Keratinocyte (primary cell): ENCODE data around the gene STARD10. TPM values are rescaled to one million over a fixed set of nuclear protein-coding genes. Genes with fewer than 3 reads are reported as not detected.
"Not testable (repeated sequence)": the region's sequence is repeated elsewhere in the genome, so short reads cannot be mapped to it uniquely, and the experiment has no call there.

ENCODE experiments used
- DNase-seq: peaks from one replicate; pipeline ENCODE4 v3.0.0-alpha.2; 2011; ENCODE audit warnings: low read depth, missing footprints, low spot score
- FAIRE-seq: peaks from 2 replicates; lab custom pipeline; 2011; peaks lifted over from hg19 to GRCh38; lab: Jason Lieb, UNC
- H2AFZ ChIP-seq: 2 replicates; pipeline ENCODE4 v1.6.0; 2012; ENCODE audit warnings: low read length, control low read depth, inconsistent platforms; ENCODE audit not compliant: control insufficient read depth
- H3K27ac ChIP-seq: 2 replicates; pipeline ENCODE4 v1.5.1; 2011; ENCODE audit warnings: low read length; ENCODE audit not compliant: control insufficient read depth, insufficient read depth
- H3K27me3 ChIP-seq: 3 replicates; pipeline ENCODE4 v1.6.0; 2011; ENCODE audit warnings: low read length; ENCODE audit not compliant: control insufficient read depth, insufficient read depth; ENCODE audit errors: extremely low read depth
- H3K36me3 ChIP-seq, 2 experiments: 2 replicates in 1 of 2; 3 replicates in 1 of 2; pipeline ENCODE4 v1.5.1; 2011; ENCODE audit warnings: low read length in 2 of 2, mild to moderate bottlenecking in 1 of 2; ENCODE audit not compliant: control insufficient read depth in 2 of 2, insufficient read depth in 2 of 2; ENCODE audit errors: extremely low read depth in 1 of 2
- H3K4me1 ChIP-seq: 3 replicates; pipeline ENCODE4 v1.5.1; 2011; ENCODE audit warnings: low read length; ENCODE audit not compliant: control insufficient read depth, insufficient read depth; ENCODE audit errors: extremely low read depth
- H3K4me2 ChIP-seq: 3 replicates; pipeline ENCODE4 v1.6.0; 2011; ENCODE audit warnings: low read depth, low read length; ENCODE audit not compliant: control insufficient read depth, insufficient read depth; ENCODE audit errors: extremely low read depth
- H3K4me3 ChIP-seq, 3 experiments: fragments of 200-600 bp in 1 of 3; sonication (generic) in 1 of 3; 2 replicates in 2 of 3; 3 replicates in 1 of 3; pipeline ENCODE4 v1.5.1; 2011 to 2016; ENCODE audit warnings: low read length in 3 of 3, mild to moderate bottlenecking in 3 of 3, control low read depth in 2 of 3, inconsistent platforms in 1 of 3, low read depth in 1 of 3, mixed read lengths in 1 of 3, mixed run types in 1 of 3, moderate library complexity in 1 of 3; ENCODE audit not compliant: control insufficient read depth in 2 of 3, insufficient read depth in 2 of 3; ENCODE audit errors: extremely low read depth in 1 of 3
- H3K79me2 ChIP-seq: 2 replicates; pipeline ENCODE4 v1.6.0; 2012; ENCODE audit warnings: low read length; ENCODE audit not compliant: control insufficient read depth, insufficient read depth
- H3K9ac ChIP-seq: 3 replicates; pipeline ENCODE4 v1.6.0; 2011; ENCODE audit warnings: low read length; ENCODE audit not compliant: control insufficient read depth, insufficient read depth; ENCODE audit errors: extremely low read depth
- H3K9me1 ChIP-seq: 3 replicates; pipeline ENCODE4 v1.6.0; 2011; ENCODE audit warnings: low read length; ENCODE audit not compliant: control insufficient read depth, insufficient read depth; ENCODE audit errors: extremely low read depth
- H3K9me3 ChIP-seq: 2 replicates; pipeline ENCODE4 v1.5.1; 2012; ENCODE audit warnings: low read depth, low read length; ENCODE audit not compliant: control insufficient read depth
- H4K20me1 ChIP-seq: 3 replicates; pipeline ENCODE4 v1.6.0; 2011; ENCODE audit warnings: low read length; ENCODE audit not compliant: control insufficient read depth, insufficient read depth; ENCODE audit errors: extremely low read depth
- CTCF ChIP-seq, 3 experiments: IDR thresholded peaks in 1 of 3; conservative IDR thresholded peaks in 1 of 3; optimal IDR thresholded peaks in 1 of 3; 2 replicates in 2 of 3; 3 replicates in 1 of 3; pipeline versions ENCODE3 to v1.5.1; 2011; ENCODE audit warnings: low read length in 3 of 3, mild to moderate bottlenecking in 3 of 3, moderate library complexity in 2 of 3, control low read depth in 1 of 3, inconsistent platforms in 1 of 3; ENCODE audit not compliant: insufficient read depth in 2 of 3; ENCODE audit errors: extremely low read depth in 1 of 3
- EZH2 ChIP-seq: IDR thresholded peaks from one replicate; pipeline ENCODE4 v1.6.1; 2012; ENCODE audit warnings: inconsistent platforms, mild to moderate bottlenecking, low read length, moderate library complexity
- dilution Hi-C: fragments of 300-500 bp; cut with MboI; formaldehyde crosslinking; loops from one replicate; pipeline ENCODE4 v1.7.0; 2020; ENCODE audit warnings: low sequenced_read_pairs; ENCODE audit not compliant: extremely low pct_ligation_motif_present
- polyA plus RNA-seq, 5 experiments: library from polyadenylated mRNA; depleted of rRNA in 3 of 5; stranded (reverse) in 3 of 5; stranded (forward) in 1 of 5; unstranded in 1 of 5; fragments of >200 nt; gene quantifications; 1 replicate in 1 of 5; 2 replicates in 3 of 5; 3 replicates in 1 of 5; pipeline versions ENCODE4 v1.2.1 to v1.2.3, GENCODE V29; 2011 to 2012; ENCODE audit warnings: missing spikeins in 2 of 5, low read depth in 1 of 5, low replicate concordance in 1 of 5

STARD10 gene
- polyA plus RNA-seq, 1 donor (not counting 4 experiments of a cell fraction or from before 2014, with no cell fraction given): 67.0 TPM

- Histone ChIP-seq H2AFZ (peak overlapping the region; percentile 71), H4K20me1 (no peaks in the 10 kb centered on the region), H3K4me3 (peak overlapping the region; percentile 68 to 89 (median 75)), H3K9me3 (no peaks in the 10 kb centered on the region), H3K27me3 (no peaks in the 10 kb centered on the region), H3K4me2 (peak overlapping the region; percentile 91), H3K79me2 (peaks cover 18% of the 10 kb centered on the region), H3K9me1 (no peaks in the 10 kb centered on the region), H3K9ac (peak overlapping the region; percentile 85), H3K36me3 (peaks cover 8 to 10% of the 10 kb centered on the region in 2 experiments), H3K4me1 (peaks cover 23% of the 10 kb centered on the region), H3K27ac (peak overlapping the region; percentile 77)
- TF ChIP-seq CTCF (optimal IDR thresholded peaks at IDR 0.05 in 1 of 3, IDR thresholded peaks at IDR 0.05 in 1 of 3, conservative IDR thresholded peaks at IDR 0.05 in 1 of 3; ENCODE audit: extremely low read depth in 1 of 3, insufficient read depth in 2 of 3, low read length in 3 of 3): no peak
- no peak for TF ChIP-seq EZH2
- FAIRE-seq (no peak), DNase-seq (no peak)
- dilution Hi-C loops: loop anchor here (10.0 kb wide), 1 partner anchor 58 kb away; the partner anchor contains the start of gene ARAP1
Measured at GRCh38 chr11:72812604-72812966, 18.7 kb upstream of the STARD10 start.

- FAIRE-seq, H3K27ac ChIP-seq, H3K27me3 ChIP-seq, H3K9me1 ChIP-seq, H3K9me3 ChIP-seq, H3K9ac ChIP-seq, DNase-seq, H4K20me1 ChIP-seq, H2AFZ ChIP-seq, H3K36me3 ChIP-seq, H3K4me3 ChIP-seq: not testable (repeated sequence)
- H3K4me2 ChIP-seq: peak overlapping the region; percentile 91
- H3K79me2 ChIP-seq: peaks cover 18% of the 10 kb centered on the region
- dilution Hi-C loops: loop anchor here (10.0 kb wide), 1 partner anchor 57 kb away; the partner anchor contains the start of gene ARAP1
- H3K4me1 ChIP-seq: peaks cover 23% of the 10 kb centered on the region
Measured at GRCh38 chr11:72811686-72812085, 17.8 kb upstream of the STARD10 start.

GRCh38 chr11:72808331-72808798 is 14.5 kb upstream of the STARD10 start:
- Histone ChIP-seq H3K4me2 (no peak overlapping the region), H3K9ac (no peak overlapping the region), H3K9me3 (no peaks in the 10 kb centered on the region), H3K4me3 (no peak overlapping the region), H2AFZ (no peak overlapping the region), H3K27me3 (no peaks in the 10 kb centered on the region), H3K79me2 (peaks cover 14% of the 10 kb centered on the region), H3K4me1 (peaks cover 13% of the 10 kb centered on the region), H3K27ac (no peak overlapping the region), H3K9me1 (no peaks in the 10 kb centered on the region), H3K36me3 (peaks cover 8 to 10% of the 10 kb centered on the region in 2 experiments), H4K20me1 (no peaks in the 10 kb centered on the region)
- no peak for FAIRE-seq
- DNase-seq: no peak
- dilution Hi-C loops: no loop called here
- no peak for TF ChIP-seq CTCF (optimal IDR thresholded peaks at IDR 0.05 in 1 of 3, IDR thresholded peaks at IDR 0.05 in 1 of 3, conservative IDR thresholded peaks at IDR 0.05 in 1 of 3; ENCODE audit: extremely low read depth in 1 of 3, insufficient read depth in 2 of 3, low read length in 3 of 3)
